ENCODE results near the gene ETFA.

ETFA gene

GRCh38 chr15:76239786-76240185 is 71.5 kb downstream of the ETFA start:
- TF ChIP-seq CTCF (conservative IDR thresholded peaks at IDR 0.05; ENCODE audit: low read depth, low read length): no peak
- H3K4me1 ChIP-seq (ENCODE audit: low read depth, poor library complexity, severe bottlenecking): no peaks in the 10 kb centered on the region
- no peaks in the 10 kb centered on the region for H3K79me2 ChIP-seq (ENCODE audit: insufficient read depth, low read depth)
- no peak overlapping the region for H2AFZ ChIP-seq (ENCODE audit: low read depth)
- no peak overlapping the region for H3K27ac ChIP-seq
- H3K36me3 ChIP-seq (ENCODE audit: insufficient read depth): no peaks in the 10 kb centered on the region
- H3K9ac ChIP-seq: no peak overlapping the region
- no peaks in the 10 kb centered on the region for H3K27me3 ChIP-seq (ENCODE audit: insufficient read depth, low read depth)
- H3K4me2 ChIP-seq: no peak overlapping the region
- H4K20me1 ChIP-seq (ENCODE audit: insufficient read depth): no peaks in the 10 kb centered on the region
- no peak overlapping the region for H3K4me3 ChIP-seq (IDR thresholded peaks at IDR 0.05; ENCODE audit: insufficient read depth, low read depth, low read length)

- no peak for TF ChIP-seq CTCF (conservative IDR thresholded peaks at IDR 0.05; ENCODE audit: low read depth, low read length)
- Histone ChIP-seq H3K4me3 (IDR thresholded peaks at IDR 0.05; ENCODE audit: insufficient read depth, low read depth, low read length) (no peak overlapping the region), H3K4me2 (no peak overlapping the region), H3K27ac (no peak overlapping the region), H2AFZ (ENCODE audit: low read depth) (no peak overlapping the region), H3K36me3 (ENCODE audit: insufficient read depth) (no peaks in the 10 kb centered on the region), H4K20me1 (ENCODE audit: insufficient read depth) (no peaks in the 10 kb centered on the region), H3K79me2 (ENCODE audit: insufficient read depth, low read depth) (no peaks in the 10 kb centered on the region), H3K27me3 (ENCODE audit: insufficient read depth, low read depth) (no peaks in the 10 kb centered on the region), H3K4me1 (ENCODE audit: low read depth, poor library complexity, severe bottlenecking) (no peaks in the 10 kb centered on the region), H3K9ac (no peak overlapping the region)
Measured at GRCh38 chr15:76236350-76236749, 74.9 kb downstream of the ETFA start.

- Histone ChIP-seq H3K27me3 (ENCODE audit: insufficient read depth, low read depth) (no peaks in the 10 kb centered on the region), H3K36me3 (ENCODE audit: insufficient read depth) (no peaks in the 10 kb centered on the region), H3K4me3 (IDR thresholded peaks at IDR 0.05; ENCODE audit: insufficient read depth, low read depth, low read length) (no peak overlapping the region), H3K4me2 (no peak overlapping the region), H3K27ac (no peak overlapping the region), H4K20me1 (ENCODE audit: insufficient read depth) (no peaks in the 10 kb centered on the region), H2AFZ (ENCODE audit: low read depth) (no peak overlapping the region), H3K79me2 (ENCODE audit: insufficient read depth, low read depth) (no peaks in the 10 kb centered on the region), H3K9ac (no peak overlapping the region), H3K4me1 (ENCODE audit: low read depth, poor library complexity, severe bottlenecking) (no peaks in the 10 kb centered on the region)
- peak; percentile 70 for TF ChIP-seq CTCF (conservative IDR thresholded peaks at IDR 0.05; ENCODE audit: low read depth, low read length)
Measured at GRCh38 chr15:76235186-76235826, 76.0 kb downstream of the ETFA start.

- Histone ChIP-seq H3K4me2 (no peak overlapping the region), H3K27ac (no peak overlapping the region), H3K4me1 (ENCODE audit: low read depth, poor library complexity, severe bottlenecking) (no peaks in the 10 kb centered on the region), H3K79me2 (ENCODE audit: insufficient read depth, low read depth) (no peaks in the 10 kb centered on the region), H2AFZ (ENCODE audit: low read depth) (no peak overlapping the region), H3K4me3 (IDR thresholded peaks at IDR 0.05; ENCODE audit: insufficient read depth, low read depth, low read length) (no peak overlapping the region), H3K27me3 (ENCODE audit: insufficient read depth, low read depth) (no peaks in the 10 kb centered on the region), H4K20me1 (ENCODE audit: insufficient read depth) (no peaks in the 10 kb centered on the region), H3K9ac (no peak overlapping the region), H3K36me3 (ENCODE audit: insufficient read depth) (no peaks in the 10 kb centered on the region)
- TF ChIP-seq CTCF (conservative IDR thresholded peaks at IDR 0.05; ENCODE audit: low read depth, low read length): no peak
Measured at GRCh38 chr15:76234337-76234889, 76.9 kb downstream of the ETFA start.

Measured in KMS-11 (cell line).